ENCODE data around the gene FASN.

DNA sequence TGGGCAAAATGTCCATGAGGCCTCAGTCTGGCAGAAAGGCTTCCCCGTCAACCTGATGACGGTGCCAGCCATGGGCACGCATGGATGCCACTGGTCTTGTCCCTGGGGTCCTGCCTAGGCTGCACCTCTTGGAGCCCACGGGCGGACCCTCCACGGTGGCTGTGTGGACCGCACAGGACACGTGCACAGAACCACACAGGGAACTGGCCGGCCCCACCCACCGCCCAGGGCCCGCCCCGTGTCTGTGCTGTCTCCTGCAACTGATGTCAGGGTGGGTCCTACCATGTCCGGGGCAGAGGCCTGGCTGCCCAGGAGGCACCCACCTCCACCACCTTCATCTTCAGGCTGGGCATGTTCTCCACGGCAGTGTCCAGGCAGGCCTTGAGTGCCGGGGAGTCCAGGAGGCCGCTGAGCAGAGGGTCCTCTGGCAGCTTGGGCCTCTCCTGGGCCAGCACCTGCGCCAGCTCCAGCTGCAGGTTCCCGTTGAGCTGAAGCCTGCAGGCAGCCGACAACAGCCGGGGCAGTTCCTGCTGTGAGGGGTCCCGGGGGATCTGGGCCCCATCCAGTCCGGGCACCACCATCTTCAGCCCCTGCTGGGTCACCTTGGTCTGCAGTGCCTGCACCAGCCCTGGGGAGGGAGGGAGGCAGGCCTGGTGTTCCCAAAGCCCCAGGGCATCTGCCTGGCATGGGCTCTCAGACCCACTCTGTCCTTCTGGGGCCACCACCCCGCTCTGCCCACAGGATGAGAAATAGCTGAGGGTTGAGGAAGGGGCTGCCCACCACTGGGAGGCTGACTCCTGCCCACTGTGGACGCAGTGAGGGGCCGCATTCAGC lies 11.9 kb downstream of the FASN start:
- TF ChIP-seq POLR2A (IDR thresholded peaks at IDR 0.05) (no peak), EP300 (IDR thresholded peaks at IDR 0.05) (no peak)

Measured in ovary (tissue), 1 donor.